ENCODE measurements around the gene SETD1B.
A peak's percentile ranks its signal among the peaks of the same experiment; 100 is the strongest.

SETD1B gene

GRCh38 chr12:121795034-121795968, 8.5 kb upstream of the SETD1B start:
- FAIRE-seq: no peak
- DNase-seq (ENCODE audit: low spot score): peak; percentile 52

GRCh38 chr12:121796855-121797751, 6.7 kb upstream of the SETD1B start:
- FAIRE-seq: peak; percentile 70
- peak; percentile 92 for DNase-seq (ENCODE audit: low spot score)

GRCh38 chr12:121797937-121798786, 5.6 kb upstream of the SETD1B start:
- no peak for DNase-seq (ENCODE audit: low spot score)
- no peak for FAIRE-seq

- DNase-seq (ENCODE audit: low spot score): no peak
- FAIRE-seq: no peak
Observed at GRCh38 chr12:121798787-121799155, 5.0 kb upstream of the SETD1B start.

GRCh38 chr12:121799156-121799841, 4.5 kb upstream of the SETD1B start:
- DNase-seq (ENCODE audit: low spot score): peak; percentile 65
- FAIRE-seq: no peak

- FAIRE-seq: no peak
- DNase-seq (ENCODE audit: low spot score): peak; percentile 73
Observed at GRCh38 chr12:121799842-121800693, 3.7 kb upstream of the SETD1B start.

GRCh38 chr12:121800694-121801594, 2.9 kb upstream of the SETD1B start:
- DNase-seq (ENCODE audit: low spot score) (peak; percentile 57), FAIRE-seq (no peak)

- no peak for FAIRE-seq
Observed at GRCh38 chr12:121801595-121802484, 2.0 kb upstream of the SETD1B start.

GRCh38 chr12:121802485-121802842, 1.3 kb upstream of the SETD1B start:
- no peak for DNase-seq (ENCODE audit: low spot score)
- no peak for FAIRE-seq

More at GRCh38 chr12:121801595-121802484, 2.0 kb upstream of the SETD1B start:
- no peak for DNase-seq (ENCODE audit: low spot score)

- peak; percentile 81 for DNase-seq (ENCODE audit: low spot score)
Observed at GRCh38 chr12:121802843-121803698, 738 bp upstream of the SETD1B start.

GRCh38 chr12:121804417-121805111, 755 bp downstream of the SETD1B start:
- DNase-seq (ENCODE audit: low spot score) (peak; percentile 39), FAIRE-seq (no peak)

More at GRCh38 chr12:121802843-121803698, 738 bp upstream of the SETD1B start:
- FAIRE-seq: peak; percentile 43

- DNase-seq (ENCODE audit: low spot score) (no peak), FAIRE-seq (no peak)
Observed at GRCh38 chr12:121805171-121806008, 1.6 kb downstream of the SETD1B start.

GRCh38 chr12:121806009-121806545, 2.3 kb downstream of the SETD1B start:
- FAIRE-seq (no peak), DNase-seq (ENCODE audit: low spot score) (no peak)

- FAIRE-seq: no peak
Observed at GRCh38 chr12:121806546-121807423, 3.0 kb downstream of the SETD1B start.

More at GRCh38 chr12:121806546-121807423, 3.0 kb downstream of the SETD1B start:
- no peak for DNase-seq (ENCODE audit: low spot score)

All from RCC 7860 (cell line).